GM12874 (cell line): ENCODE results near the gene NOS1AP.

Source experiments
- CTCF ChIP-seq: IDR thresholded peaks from 2 replicates; pipeline ENCODE4 v1.5.1; 2011; ENCODE audit warnings: low read depth, mild to moderate bottlenecking, control low read depth, low read length, moderate library complexity; ENCODE audit not compliant: insufficient read depth

The NOS1AP gene

GRCh38 chr1:162185314-162186025 is 116.0 kb downstream of the NOS1AP start:
- TF ChIP-seq CTCF: no peak

- no peak for TF ChIP-seq CTCF
These were observed 116.5 kb downstream of the NOS1AP start for GRCh38 chr1:162186026-162186374.

- TF ChIP-seq CTCF: no peak
These were observed 116.9 kb downstream of the NOS1AP start for GRCh38 chr1:162186406-162186805.

GRCh38 chr1:162187687-162188276 is 118.3 kb downstream of the NOS1AP start:
- no peak for TF ChIP-seq CTCF

- TF ChIP-seq CTCF: no peak
These were observed 119.9 kb downstream of the NOS1AP start for GRCh38 chr1:162189345-162189744.

- TF ChIP-seq CTCF: no peak
These were observed 122.2 kb downstream of the NOS1AP start for GRCh38 chr1:162191396-162192305.

GRCh38 chr1:162192306-162192678 is 122.8 kb downstream of the NOS1AP start:
- TF ChIP-seq CTCF: no peak
